Type B pancreatic cell (in vitro differentiated cells): ENCODE results near the gene TRIAP1. TPM values are rescaled to one million over a fixed set of nuclear protein-coding genes. Genes with fewer than 3 reads are reported as not detected.

Experiments used
- DNase-seq: peaks from one replicate; pipeline ENCODE4 v3.0.0; 2021; ENCODE audit warnings: mixed read lengths; ENCODE audit not compliant: unreplicated experiment; ENCODE audit errors: extremely low spot score
- H3K27ac Mint-ChIP-seq: 2 replicates; pipeline ENCODE4 v1.8.0; 2021; ENCODE audit warnings: mild to moderate bottlenecking, mixed read lengths
- H3K27me3 Mint-ChIP-seq: 2 replicates; pipeline ENCODE4 v1.8.0; 2021; ENCODE audit warnings: mixed read lengths
- H3K36me3 Mint-ChIP-seq: 2 replicates; pipeline ENCODE4 v1.8.0; 2021; ENCODE audit warnings: mixed read lengths
- H3K4me1 Mint-ChIP-seq: one replicate; pipeline ENCODE4 v1.8.0; 2021; ENCODE audit warnings: mixed read lengths; ENCODE audit not compliant: unreplicated experiment
- H3K4me3 Mint-ChIP-seq: 2 replicates; pipeline ENCODE4 v1.8.0; 2021; ENCODE audit warnings: mild to moderate bottlenecking, mixed read lengths
- H3K9me3 Mint-ChIP-seq: 2 replicates; pipeline ENCODE4 v1.8.0; 2021; ENCODE audit warnings: mixed read lengths
- CTCF ChIP-seq: fragments of 200-600 bp; sonication (generic); conservative IDR thresholded peaks from 2 replicates; pipeline ENCODE4 v1.5.0; 2021; ENCODE audit warnings: antibody characterized with exemption, mild to moderate bottlenecking
- total RNA-seq: library from RNA; stranded (reverse); gene quantifications from 2 replicates; pipeline ENCODE4 v1.2.1, GENCODE V29; 2021; ENCODE audit warnings: low replicate concordance

TRIAP1 gene
- total RNA-seq, 1 donor from 2014 or later = 46.6 TPM

GRCh38 chr12:120408771-120409170, 37.4 kb downstream of the TRIAP1 start:
- Mint-ChIP-seq H3K4me1 (peaks cover 5% of the 10 kb centered on the region), H3K4me3 (no peak overlapping the region), H3K27ac (no peak overlapping the region), H3K27me3 (no peaks in the 10 kb centered on the region), H3K36me3 (no peaks in the 10 kb centered on the region), H3K9me3 (no peaks in the 10 kb centered on the region)
- TF ChIP-seq CTCF = no peak
- no peak for DNase-seq

GRCh38 chr12:120406553-120406952, 39.6 kb downstream of the TRIAP1 start:
- Mint-ChIP-seq H3K27ac (no peak overlapping the region), H3K36me3 (no peaks in the 10 kb centered on the region), H3K27me3 (no peaks in the 10 kb centered on the region), H3K4me3 (no peak overlapping the region), H3K4me1 (peaks cover 11% of the 10 kb centered on the region), H3K9me3 (no peaks in the 10 kb centered on the region)
- DNase-seq = no peak
- TF ChIP-seq CTCF = no peak

GRCh38 chr12:120406069-120406468, 40.1 kb downstream of the TRIAP1 start:
- H3K4me3 Mint-ChIP-seq = no peak overlapping the region
- no peaks in the 10 kb centered on the region for H3K9me3 Mint-ChIP-seq
- H3K27ac Mint-ChIP-seq = no peak overlapping the region
- H3K27me3 Mint-ChIP-seq = no peaks in the 10 kb centered on the region
- TF ChIP-seq CTCF = no peak
- H3K36me3 Mint-ChIP-seq = no peaks in the 10 kb centered on the region
- peaks cover 11% of the 10 kb centered on the region for H3K4me1 Mint-ChIP-seq
- no peak for DNase-seq

- Mint-ChIP-seq H3K9me3 (no peaks in the 10 kb centered on the region), H3K36me3 (no peaks in the 10 kb centered on the region), H3K4me1 (peaks cover 11% of the 10 kb centered on the region), H3K27ac (no peak overlapping the region), H3K27me3 (no peaks in the 10 kb centered on the region), H3K4me3 (no peak overlapping the region)
- TF ChIP-seq CTCF = no peak
- DNase-seq = no peak
These were observed 41.9 kb downstream of the TRIAP1 start for GRCh38 chr12:120404271-120404670.

- Mint-ChIP-seq H3K4me3 (no peak overlapping the region), H3K36me3 (no peaks in the 10 kb centered on the region), H3K27ac (no peak overlapping the region), H3K4me1 (peaks cover 11% of the 10 kb centered on the region), H3K9me3 (no peaks in the 10 kb centered on the region), H3K27me3 (no peaks in the 10 kb centered on the region)
- TF ChIP-seq CTCF = no peak
- no peak for DNase-seq
These were observed 42.3 kb downstream of the TRIAP1 start for GRCh38 chr12:120403869-120404268.

- Mint-ChIP-seq H3K27me3 (no peaks in the 10 kb centered on the region), H3K36me3 (no peaks in the 10 kb centered on the region), H3K9me3 (no peaks in the 10 kb centered on the region), H3K27ac (peak overlapping the region; percentile 62), H3K4me1 (peaks cover 16% of the 10 kb centered on the region), H3K4me3 (peak overlapping the region; percentile 11)
- DNase-seq = no peak
- no peak for TF ChIP-seq CTCF
These were observed 44.0 kb downstream of the TRIAP1 start for GRCh38 chr12:120402217-120402616.
